Measurements from ENCODE around the gene ARID5B.

- TF ChIP-seq CTCF (IDR thresholded peaks at IDR 0.05) (no peak), POLR2A (IDR thresholded peaks at IDR 0.05) (no peak), POLR2AphosphoS5 (IDR thresholded peaks at IDR 0.05) (no peak)
These were observed 212.2 kb downstream of the ARID5B start for GRCh38 chr10:62113680-62114079.

Data from prostate gland (tissue), 2 donors.